K562 (cell line): ENCODE measurements around the gene FGF14.

Experiments used
- AFF4 ChIP-seq: sonication (generic); formaldehyde crosslinking; IDR thresholded peaks from 2 replicates; pipeline ENCODE4 v1.8.0; 2023; ENCODE audit warnings: mild to moderate bottlenecking, missing genetic modification reagents
- ESRRB ChIP-seq: fragments of 250-450 bp; sonication (Bioruptor Pico); IDR thresholded peaks from 2 replicates; pipeline ENCODE4 v1.5.0; 2020; ENCODE audit warnings: mild to moderate bottlenecking, moderate library complexity, borderline replicate concordance
- FOXO4 ChIP-seq: fragments of 450-650 bp; formaldehyde crosslinking; IDR thresholded peaks from 2 replicates; pipeline ENCODE4 v1.4.0; 2020; ENCODE audit warnings: mild to moderate bottlenecking, moderate library complexity
- HMG20A ChIP-seq: fragments of 450-650 bp; formaldehyde crosslinking; conservative IDR thresholded peaks from 2 replicates; pipeline ENCODE4 v1.4.0; 2020; ENCODE audit warnings: mild to moderate bottlenecking, mixed read lengths
- KLF13 ChIP-seq: fragments of 450-650 bp; IDR thresholded peaks from 2 replicates; pipeline ENCODE4 v1.6.1; 2016; ENCODE audit warnings: missing genetic modification characterization, low read depth, mild to moderate bottlenecking, missing compliant biosample characterization, moderate library complexity, borderline replicate concordance
- ZNF445 ChIP-seq: fragments of 250-450 bp; sonication (Bioruptor Pico); IDR thresholded peaks from 2 replicates; pipeline ENCODE4 v1.4.0; 2020; ENCODE audit warnings: low read depth, mild to moderate bottlenecking, moderate library complexity

- no peak for TF ChIP-seq HMG20A (CRISPR knock-in tag)
- TF ChIP-seq KLF13 = no peak
- TF ChIP-seq ESRRB = no peak
- TF ChIP-seq AFF4 (CRISPR knock-in tag) = no peak
- no peak for TF ChIP-seq ZNF445
- TF ChIP-seq FOXO4 = no peak
Observed at GRCh38 chr13:102244607-102245227, 157.1 kb downstream of the FGF14 start.
